ENCODE measurements around the gene MYLK4. TPM values are rescaled to one million over a fixed set of nuclear protein-coding genes. Genes with fewer than 3 reads are reported as not detected.

MYLK4 gene
- total RNA-seq, 4 donors from 2014 or later: 1.2 to 6.4 (median 1.3) TPM

DNA sequence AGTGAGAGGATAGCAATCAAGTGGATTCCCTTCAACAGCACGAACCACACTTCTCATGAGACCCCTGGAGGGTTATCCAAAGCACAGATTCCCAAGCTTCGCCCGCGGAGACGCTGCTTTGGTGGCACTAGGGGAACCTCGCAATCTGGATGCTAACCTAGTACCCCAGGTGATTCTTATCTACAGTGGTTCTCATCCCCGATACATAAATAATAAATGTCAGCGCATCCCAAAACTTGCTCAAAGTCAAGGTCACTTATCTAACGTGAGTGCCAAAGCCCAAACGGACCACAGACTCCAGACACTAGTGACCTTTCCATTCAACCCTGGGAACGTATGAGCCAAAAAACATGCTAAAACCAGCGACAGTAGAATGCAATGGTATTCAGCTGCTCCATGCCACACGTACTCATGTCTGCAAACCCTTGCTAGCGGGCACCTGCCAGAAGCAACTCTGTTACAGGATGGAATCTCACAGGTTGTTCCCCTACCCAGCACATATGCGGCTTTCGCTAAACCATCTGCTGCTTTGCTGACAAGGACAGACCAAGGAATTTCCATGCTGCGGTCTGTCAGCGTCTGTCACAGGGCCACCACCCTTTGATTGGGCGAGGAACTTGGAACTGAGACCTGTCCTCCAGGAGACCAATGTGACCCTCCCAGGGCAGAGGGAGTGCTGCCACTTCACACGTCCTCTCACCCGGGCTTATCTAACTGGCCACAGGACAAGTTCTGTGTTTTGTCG lies 16.8 kb downstream of the MYLK4 start:
- intact Hi-C loops (cut with DNase I; ENCODE audit: low total_unique reads): no loop called here
- H3K4me3 ChIP-seq: no peak overlapping the region
- H3K27ac ChIP-seq: no peak overlapping the region
- TF ChIP-seq, protein P1, sequence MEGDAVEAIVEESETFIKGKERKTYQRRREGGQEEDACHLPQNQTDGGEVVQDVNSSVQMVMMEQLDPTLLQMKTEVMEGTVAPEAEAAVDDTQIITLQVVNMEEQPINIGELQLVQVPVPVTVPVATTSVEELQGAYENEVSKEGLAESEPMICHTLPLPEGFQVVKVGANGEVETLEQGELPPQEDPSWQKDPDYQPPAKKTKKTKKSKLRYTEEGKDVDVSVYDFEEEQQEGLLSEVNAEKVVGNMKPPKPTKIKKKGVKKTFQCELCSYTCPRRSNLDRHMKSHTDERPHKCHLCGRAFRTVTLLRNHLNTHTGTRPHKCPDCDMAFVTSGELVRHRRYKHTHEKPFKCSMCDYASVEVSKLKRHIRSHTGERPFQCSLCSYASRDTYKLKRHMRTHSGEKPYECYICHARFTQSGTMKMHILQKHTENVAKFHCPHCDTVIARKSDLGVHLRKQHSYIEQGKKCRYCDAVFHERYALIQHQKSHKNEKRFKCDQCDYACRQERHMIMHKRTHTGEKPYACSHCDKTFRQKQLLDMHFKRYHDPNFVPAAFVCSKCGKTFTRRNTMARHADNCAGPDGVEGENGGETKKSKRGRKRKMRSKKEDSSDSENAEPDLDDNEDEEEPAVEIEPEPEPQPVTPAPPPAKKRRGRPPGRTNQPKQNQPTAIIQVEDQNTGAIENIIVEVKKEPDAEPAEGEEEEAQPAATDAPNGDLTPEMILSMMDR (IDR thresholded peaks at IDR 0.05): no peak
- TF ChIP-seq POLR2A (IDR thresholded peaks at IDR 0.05): no peak
- no peaks in the 10 kb centered on the region for H3K36me3 ChIP-seq
- H3K4me1 ChIP-seq: no peaks in the 10 kb centered on the region
- DNase-seq: no peak
- H3K27me3 ChIP-seq: no peaks in the 10 kb centered on the region
- no peaks in the 10 kb centered on the region for H3K9me3 ChIP-seq

DNA sequence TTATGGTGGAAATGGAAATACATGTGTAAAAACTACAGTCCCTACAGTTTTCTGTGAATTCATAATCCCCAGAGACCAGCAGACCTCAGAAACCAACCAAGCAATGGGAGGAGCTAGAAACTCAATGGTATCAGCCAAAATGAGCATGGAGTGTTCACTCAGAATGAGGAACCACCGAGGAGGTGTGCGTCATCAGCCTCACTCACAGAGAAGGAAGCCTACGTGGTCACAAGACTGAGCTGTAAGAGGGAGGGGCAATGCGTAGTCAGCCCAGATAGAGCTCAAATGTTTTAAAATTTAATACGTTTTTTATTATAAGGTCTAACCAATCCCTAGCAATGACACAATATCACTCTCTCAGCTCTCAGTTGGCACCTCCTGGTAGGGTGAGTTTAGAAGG lies 17.4 kb downstream of the MYLK4 start:
- Histone ChIP-seq H3K27me3 (no peaks in the 10 kb centered on the region), H3K4me1 (no peaks in the 10 kb centered on the region), H3K36me3 (no peaks in the 10 kb centered on the region), H3K27ac (no peak overlapping the region), H3K4me3 (no peak overlapping the region), H3K9me3 (no peaks in the 10 kb centered on the region)
- intact Hi-C loops (cut with DNase I; ENCODE audit: low total_unique reads): no loop called here
- peak in 1 of 2 donors; percentile 25 for DNase-seq
- no peak for TF ChIP-seq POLR2A (IDR thresholded peaks at IDR 0.05)
- TF ChIP-seq, protein P1 (IDR thresholded peaks at IDR 0.05): no peak

GRCh38 chr6:2732503-2733089 lies 18.1 kb downstream of the MYLK4 start:
- intact Hi-C loops (cut with DNase I; ENCODE audit: low total_unique reads): no loop called here
- DNase-seq: no peak
- Histone ChIP-seq H3K4me1 (no peaks in the 10 kb centered on the region), H3K36me3 (no peaks in the 10 kb centered on the region), H3K27ac (no peak overlapping the region), H3K27me3 (no peaks in the 10 kb centered on the region), H3K4me3 (no peak overlapping the region), H3K9me3 (no peaks in the 10 kb centered on the region)
- no peak for TF ChIP-seq POLR2A (IDR thresholded peaks at IDR 0.05)
- TF ChIP-seq, protein P1 (IDR thresholded peaks at IDR 0.05): no peak

GRCh38 chr6:2731281-2731909 lies 19.3 kb downstream of the MYLK4 start:
- Histone ChIP-seq H3K4me3 (no peak overlapping the region), H3K27ac (no peak overlapping the region), H3K4me1 (no peaks in the 10 kb centered on the region), H3K36me3 (no peaks in the 10 kb centered on the region), H3K9me3 (no peaks in the 10 kb centered on the region), H3K27me3 (no peaks in the 10 kb centered on the region)
- no peak for DNase-seq
- TF ChIP-seq, protein P1 (IDR thresholded peaks at IDR 0.05): no peak
- TF ChIP-seq POLR2A (IDR thresholded peaks at IDR 0.05): no peak
- intact Hi-C loops (cut with DNase I; ENCODE audit: low total_unique reads): no loop called here
